HG02763 (cell line): ENCODE data around the gene TTC31.

Source experiments
- ATAC-seq: cut with Tn5 transposase; IDR thresholded peaks from one replicate; pipeline ENCODE4 v1.9.1; 2021; ENCODE audit warnings: mild to moderate bottlenecking, moderate library complexity; ENCODE audit not compliant: unreplicated experiment

The TTC31 gene

GRCh38 chr2:74503506-74504475 lies 20.9 kb downstream of the TTC31 start:
- no peak for ATAC-seq

GRCh38 chr2:74504591-74504990 lies 21.7 kb downstream of the TTC31 start:
- ATAC-seq: no peak

- no peak for ATAC-seq
These were observed 22.8 kb downstream of the TTC31 start for GRCh38 chr2:74505448-74506246.

- peak; percentile 90 for ATAC-seq
These were observed 24.5 kb downstream of the TTC31 start, which contains the start of gene PCGF1 for GRCh38 chr2:74507145-74507925. TSS of gene PCGF1 (minus strand) at chr2:74507695. CDS start at chr2:74507668, 27 bp downstream.

DNA sequence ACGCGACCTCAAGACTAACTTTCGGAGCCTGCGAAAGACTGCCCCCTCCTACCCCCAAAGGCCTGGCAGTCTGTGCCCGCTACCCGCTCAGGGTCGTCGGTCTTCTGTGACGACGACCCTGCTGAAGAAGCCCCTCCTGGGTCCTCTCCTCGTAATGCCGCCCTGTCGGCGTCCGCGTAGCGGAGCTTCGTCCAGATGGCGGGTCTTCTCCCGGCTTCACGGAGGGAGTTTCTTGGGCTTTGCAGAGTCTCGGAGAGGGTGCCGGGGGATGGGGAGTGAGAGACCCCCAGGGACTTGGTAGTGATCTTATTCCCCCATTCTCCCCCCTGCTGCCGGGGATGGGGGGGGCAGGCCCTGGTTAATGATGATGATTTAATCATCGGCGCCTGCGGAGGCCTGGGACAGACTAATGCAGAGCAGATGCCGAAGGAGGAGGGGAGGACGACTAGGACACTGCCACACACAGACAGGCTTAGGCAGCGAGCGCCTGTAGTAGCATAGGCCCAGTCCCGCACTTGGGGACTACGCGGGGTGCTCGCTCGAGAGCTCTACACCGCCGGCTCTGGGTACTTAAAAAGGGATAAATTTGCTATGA lies 25.1 kb downstream of the TTC31 start:
- no peak for ATAC-seq

- ATAC-seq: no peak
These were observed 27.4 kb downstream of the TTC31 start for GRCh38 chr2:74510272-74510671.

- ATAC-seq: no peak
These were observed 28.5 kb downstream of the TTC31 start for GRCh38 chr2:74511104-74511989.

DNA sequence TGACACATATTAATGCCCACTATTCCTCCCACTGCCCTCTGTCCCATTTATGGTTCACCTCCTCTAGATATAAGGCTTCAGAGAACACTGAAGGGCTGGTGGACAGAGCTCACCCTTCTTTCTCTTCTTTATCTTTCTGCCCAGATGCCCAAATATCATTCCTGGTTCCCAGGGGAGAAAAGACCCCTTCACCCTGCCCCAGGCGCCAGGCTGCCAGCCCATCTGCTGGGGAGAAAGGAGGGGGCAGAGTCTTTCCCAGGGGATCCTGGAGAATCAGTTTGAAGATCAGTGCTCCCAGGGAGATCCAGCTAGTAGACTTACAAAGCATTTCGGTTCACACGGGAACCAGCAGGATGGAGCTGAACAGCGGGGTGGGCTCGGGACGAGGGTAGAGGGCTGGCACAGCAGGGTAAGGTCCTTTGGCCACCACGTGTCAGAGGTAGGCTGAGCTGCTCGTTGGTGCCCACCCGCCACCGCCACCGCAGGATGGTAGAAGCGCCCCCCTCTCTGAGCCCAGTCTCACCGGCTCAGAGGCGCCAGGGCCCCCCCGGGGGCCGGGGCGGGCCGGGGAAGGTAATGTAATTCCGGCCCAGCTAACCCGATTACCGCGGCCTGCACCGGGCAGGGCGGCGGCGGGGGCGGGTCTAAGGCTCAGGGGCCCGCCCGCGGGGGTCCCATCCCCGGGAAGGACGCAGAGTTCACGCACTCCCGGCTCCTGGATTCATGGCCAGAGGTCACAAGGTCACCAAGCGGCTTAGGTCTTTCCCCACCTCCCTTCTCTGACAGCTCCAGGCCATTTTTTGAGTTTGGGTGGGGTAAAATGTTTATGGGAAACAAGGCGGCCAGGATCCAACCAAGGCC lies 30.1 kb downstream of the TTC31 start:
- no peak for ATAC-seq

GRCh38 chr2:74513605-74514367 lies 30.9 kb downstream of the TTC31 start:
- no peak for ATAC-seq

DNA sequence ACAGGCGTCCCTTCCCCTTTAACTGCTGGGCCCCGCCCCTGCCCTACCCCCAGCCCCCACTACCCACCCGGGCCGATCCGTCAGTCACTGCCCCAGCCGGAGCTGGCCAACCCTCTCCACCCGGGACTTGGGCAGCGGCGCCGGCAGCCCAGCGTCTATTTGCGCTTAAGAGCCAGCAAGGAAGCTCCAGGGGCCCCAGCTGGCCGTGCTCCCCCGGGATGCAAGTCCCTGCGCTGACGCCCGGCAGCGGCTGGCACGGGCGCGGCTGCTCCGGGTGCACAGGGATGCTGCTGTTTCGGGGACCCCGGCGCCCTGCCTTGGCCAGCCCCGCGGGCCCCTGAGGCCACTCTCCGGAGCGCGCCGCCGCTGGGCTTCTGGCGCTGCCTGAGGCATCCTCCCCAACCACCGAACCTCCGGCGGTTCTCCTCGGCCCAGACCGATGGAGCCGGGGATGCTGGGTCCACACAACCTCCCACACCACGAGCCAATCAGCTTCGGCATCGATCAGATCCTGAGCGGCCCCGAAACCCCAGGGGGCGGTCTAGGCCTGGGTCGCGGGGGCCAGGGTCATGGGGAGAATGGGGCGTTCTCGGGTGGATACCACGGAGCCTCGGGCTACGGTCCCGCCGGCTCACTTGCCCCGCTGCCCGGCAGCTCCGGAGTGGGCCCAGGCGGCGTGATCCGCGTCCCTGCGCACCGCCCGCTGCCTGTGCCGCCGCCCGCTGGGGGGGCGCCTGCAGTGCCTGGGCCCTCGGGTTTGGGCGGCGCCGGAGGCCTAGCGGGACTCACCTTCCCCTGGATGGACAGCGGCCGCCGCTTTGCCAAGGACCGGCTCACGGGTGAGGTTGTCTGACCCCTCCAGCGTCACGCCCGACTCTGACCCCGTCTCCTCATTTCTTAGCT lies 31.7 kb downstream of the TTC31 start, which contains the start of gene TLX2:
Gene TLX2, plus strand, starts transcription at position 83 of the 903 bp plus-strand sequence. Its CDS starts 357 bp downstream, at position 440.
- no peak for ATAC-seq

DNA sequence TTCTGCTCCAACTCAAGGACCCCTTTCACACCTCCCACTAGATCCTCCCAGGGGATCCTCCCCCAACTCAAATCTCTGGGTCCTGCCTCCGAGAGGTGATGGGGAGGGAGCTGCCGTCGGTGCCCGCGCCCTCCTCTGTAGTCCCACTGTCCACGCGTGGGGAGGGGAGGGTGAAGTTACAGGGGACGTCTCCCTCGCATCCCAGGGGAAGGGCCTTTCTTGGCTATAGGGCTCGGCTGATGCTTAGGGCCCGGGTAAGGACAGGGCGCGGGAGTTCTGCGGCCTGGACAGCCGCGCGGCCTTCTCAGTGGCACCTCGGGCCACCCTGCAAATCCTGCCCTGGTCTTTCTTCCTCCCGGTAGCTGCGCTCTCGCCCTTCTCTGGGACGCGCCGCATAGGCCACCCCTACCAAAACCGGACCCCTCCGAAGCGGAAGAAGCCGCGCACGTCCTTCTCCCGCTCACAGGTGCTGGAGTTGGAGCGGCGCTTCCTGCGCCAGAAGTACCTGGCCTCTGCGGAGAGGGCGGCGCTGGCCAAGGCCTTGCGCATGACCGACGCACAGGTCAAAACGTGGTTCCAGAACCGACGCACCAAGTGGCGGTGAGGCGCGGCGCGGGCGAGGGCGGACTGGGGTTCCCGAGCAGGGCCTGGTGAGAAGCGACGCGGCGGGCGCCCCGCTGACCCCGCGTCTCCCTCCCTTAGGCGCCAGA lies 32.5 kb downstream of the TTC31 start:
- ATAC-seq: no peak

DNA sequence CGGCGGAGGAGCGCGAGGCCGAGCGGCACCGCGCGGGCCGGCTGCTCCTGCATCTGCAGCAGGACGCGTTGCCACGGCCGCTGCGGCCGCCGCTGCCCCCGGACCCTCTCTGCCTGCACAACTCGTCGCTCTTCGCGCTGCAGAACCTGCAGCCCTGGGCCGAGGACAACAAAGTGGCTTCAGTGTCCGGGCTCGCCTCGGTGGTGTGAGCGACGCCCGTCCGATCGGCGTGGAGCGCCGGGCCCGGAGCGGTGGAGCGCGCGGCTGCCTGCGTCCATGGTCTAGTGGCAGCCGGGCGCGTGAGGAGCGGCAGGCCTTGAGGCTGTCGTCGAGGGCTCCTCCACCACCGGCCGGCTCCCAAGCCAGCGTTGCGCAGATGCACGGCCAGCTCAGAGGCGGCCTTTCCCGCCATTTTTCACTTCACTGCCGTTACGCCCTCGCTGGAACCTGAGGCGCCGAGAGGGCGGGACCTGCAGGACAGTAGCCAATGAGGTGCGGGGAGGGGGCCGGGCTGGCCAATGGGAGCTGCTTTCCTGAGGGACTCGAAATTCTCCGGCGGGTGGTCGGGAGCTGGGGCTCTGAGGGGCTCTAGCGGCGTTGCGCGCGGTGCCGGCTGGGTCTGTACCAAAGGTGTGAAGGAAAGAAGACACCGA lies 33.2 kb downstream of the TTC31 start:
- peak; percentile 77 for ATAC-seq

- no peak for ATAC-seq
These were observed 33.8 kb downstream of the TTC31 start for GRCh38 chr2:74516650-74517049.

DNA sequence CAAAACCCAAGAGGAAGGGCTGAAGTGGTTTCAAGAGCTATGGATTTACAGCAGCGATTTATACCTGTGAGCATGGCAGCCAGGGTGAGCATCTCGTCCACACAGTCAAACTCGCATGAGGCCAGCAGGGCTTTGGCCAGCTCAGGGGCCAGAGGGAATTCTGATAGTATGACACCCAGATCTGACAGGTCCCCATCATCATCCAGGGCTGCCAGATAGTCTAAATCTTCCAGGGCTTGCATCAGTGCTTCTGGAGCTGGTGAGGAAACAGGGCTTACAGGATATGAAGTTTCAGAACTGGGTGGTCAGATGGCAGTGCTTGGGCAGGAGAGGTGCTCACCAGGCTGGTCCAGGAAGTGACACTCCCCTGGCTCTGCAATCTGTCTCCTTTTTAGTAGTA lies 39.6 kb downstream of the TTC31 start:
- ATAC-seq: no peak

DNA sequence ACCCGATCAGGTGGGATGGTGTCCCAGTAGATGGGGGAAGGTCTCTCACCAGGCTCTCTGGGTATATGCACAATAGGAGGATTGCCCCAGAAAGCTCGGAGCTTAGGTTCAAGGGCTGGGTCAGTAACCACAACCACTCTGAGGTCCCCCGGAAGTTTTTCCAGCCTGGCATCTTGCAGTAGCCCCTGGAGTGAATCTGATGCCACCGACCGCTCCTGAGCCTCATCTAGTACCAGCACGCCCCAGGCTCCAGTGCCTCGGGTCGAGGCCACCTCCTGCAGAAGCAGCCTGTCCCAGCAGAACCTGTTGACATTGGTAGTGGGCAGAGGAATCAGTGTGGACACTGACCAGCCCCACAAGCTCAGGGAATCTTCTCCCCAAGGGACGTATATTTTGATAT lies 41.1 kb downstream of the TTC31 start:
- no peak for ATAC-seq
